T-helper 2 cell treated with Interferon-gamma antibody and Interleukin-4, amounts not matched to agents 100 ng/mL and 5 ng/mL, for 36 hours (primary cell): ENCODE results near the gene TRAPPC1. TPM values are rescaled to one million over a fixed set of nuclear protein-coding genes. Genes with fewer than 3 reads are reported as not detected.

Experiments
- intact Hi-C: fragments of 100-400 bp; cut with micrococcal nuclease; formaldehyde crosslinking; loops from one replicate; pipeline ENCODE4 v1.15.1; 2023
- total RNA-seq: library from RNA; stranded (reverse); gene quantifications from 2 replicates; pipeline ENCODE4 v1.2.3, GENCODE V29; 2022

Gene TRAPPC1
- total RNA-seq, 1 donor from 2014 or later, result 216 TPM

DNA sequence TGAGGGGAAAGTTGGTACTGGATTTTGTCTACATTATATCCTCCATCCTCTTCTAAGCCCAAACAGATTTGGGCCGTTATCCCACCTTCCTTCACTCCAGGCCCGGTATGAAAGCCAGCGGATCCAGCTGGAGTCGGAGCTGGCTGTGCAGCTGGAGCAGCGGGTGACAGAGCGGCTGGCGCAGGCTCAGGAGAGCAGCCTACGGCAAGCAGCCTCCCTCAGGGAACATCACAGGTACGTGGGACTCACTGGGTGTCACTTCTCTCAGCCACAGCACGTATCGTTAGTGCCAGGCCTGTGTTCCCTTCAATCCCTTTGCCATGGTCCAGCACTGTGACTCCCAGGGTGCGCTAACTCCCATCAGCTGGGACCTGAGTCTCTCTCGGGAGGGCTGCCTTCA lies 11.5 kb upstream of the TRAPPC1 start:
- intact Hi-C loops, result no loop called here

DNA sequence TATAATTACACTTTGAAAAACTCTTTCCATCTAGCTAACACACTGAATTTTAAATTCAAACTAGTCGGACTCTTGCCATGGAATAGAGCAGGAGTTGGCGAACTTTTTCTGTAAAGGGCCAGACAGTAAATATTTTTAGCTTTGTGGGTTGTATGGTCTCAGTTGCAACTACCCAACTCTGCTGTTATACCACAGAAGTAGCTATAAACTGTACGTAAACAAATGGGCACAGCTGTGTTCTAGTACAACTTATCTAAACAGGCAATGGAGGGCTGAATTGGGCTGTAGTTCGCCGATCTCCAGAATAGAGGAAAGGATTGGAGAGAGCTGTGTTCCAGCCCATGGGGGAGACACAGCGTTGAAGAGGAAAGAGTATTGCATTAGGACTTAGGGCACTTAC lies 9.0 kb upstream of the TRAPPC1 start:
- intact Hi-C loops, result no loop called here

DNA sequence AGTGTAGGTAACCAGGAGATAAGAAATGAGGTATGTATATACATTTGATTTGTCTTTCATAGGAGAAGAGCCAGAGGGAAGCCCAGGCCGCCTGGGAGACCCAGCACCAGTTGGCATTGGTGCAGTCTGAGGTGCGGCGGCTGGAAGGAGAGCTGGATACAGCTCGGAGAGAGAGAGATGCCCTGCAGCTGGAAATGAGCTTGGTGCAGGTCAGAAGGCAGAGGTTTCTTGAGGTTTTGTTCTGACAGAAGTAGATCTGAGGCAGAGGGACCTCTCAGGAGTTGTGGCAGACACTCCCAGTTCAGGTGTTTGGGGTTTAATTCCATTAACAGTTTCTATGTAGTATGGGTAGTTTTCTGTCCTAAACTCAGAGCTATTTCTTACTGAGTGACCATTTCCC lies 8.3 kb upstream of the TRAPPC1 start:
- intact Hi-C loops, result no loop called here

DNA sequence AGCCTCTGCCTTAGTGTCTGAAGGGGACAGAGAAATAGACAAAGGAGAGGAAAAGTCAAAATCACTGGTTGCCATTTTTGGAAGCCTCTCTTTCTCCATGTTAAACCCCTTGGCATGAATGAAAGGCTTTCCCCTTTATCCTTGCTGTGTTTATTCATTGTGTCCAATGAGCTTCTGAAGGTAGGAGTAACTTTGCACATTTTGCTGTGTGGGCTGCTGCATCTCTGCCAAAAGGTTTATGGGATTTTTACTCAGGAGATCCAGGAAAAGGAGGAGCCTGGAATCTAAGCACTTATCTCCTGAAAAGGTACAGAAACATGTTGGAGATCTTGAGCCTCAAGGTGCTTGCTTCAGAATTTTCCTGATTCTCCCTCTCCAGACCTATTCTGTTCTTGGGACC lies 4.1 kb upstream of the TRAPPC1 start:
- intact Hi-C loops, result no loop called here

DNA sequence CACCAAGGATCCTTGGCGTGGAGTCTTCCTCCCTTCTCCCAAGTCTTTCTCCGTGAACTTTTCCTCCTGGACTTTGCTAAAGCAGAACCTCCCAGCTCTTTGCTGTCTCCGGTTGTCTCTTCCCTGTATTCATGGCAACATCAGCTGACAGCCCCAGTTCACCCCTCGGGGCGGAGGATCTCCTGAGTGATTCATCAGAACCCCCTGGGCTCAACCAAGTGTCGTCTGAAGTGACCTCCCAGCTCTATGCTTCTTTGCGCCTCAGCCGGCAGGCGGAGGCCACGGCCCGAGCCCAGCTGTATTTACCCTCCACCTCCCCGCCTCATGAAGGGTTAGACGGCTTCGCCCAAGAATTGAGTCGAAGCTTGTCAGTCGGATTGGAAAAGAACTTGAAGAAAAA lies 1.2 kb upstream of the TRAPPC1 start:
- intact Hi-C loops, result loop anchor here (1.0 to 5.0 kb wide), 7 partner anchors 18 to 98 kb away; partner anchors contain the start of gene NAA38

DNA sequence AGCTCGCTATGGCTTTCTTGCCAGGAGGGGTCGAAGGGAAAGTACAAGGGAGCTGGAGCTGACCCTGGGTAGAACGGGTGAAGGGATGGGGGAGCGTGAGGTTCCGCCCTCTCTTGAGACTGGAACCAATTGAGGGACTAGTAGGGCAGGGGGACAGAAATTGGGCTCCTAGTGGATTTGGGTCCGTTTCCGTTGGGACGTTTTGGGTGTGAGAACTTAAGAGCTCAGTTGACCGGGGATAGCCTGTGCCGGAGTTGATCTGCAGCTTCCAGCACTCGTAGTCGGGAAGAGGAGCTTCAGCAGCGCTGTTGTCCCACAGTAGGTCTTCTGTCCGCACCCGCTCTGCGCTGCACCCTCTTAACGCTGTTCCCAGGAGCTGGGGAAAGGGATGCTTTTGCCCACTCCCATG lies 741 bp upstream of the TRAPPC1 start:
- intact Hi-C loops, result loop anchor here (1.0 to 5.0 kb wide), 7 partner anchors 17 to 97 kb away; partner anchors contain the start of gene NAA38

DNA sequence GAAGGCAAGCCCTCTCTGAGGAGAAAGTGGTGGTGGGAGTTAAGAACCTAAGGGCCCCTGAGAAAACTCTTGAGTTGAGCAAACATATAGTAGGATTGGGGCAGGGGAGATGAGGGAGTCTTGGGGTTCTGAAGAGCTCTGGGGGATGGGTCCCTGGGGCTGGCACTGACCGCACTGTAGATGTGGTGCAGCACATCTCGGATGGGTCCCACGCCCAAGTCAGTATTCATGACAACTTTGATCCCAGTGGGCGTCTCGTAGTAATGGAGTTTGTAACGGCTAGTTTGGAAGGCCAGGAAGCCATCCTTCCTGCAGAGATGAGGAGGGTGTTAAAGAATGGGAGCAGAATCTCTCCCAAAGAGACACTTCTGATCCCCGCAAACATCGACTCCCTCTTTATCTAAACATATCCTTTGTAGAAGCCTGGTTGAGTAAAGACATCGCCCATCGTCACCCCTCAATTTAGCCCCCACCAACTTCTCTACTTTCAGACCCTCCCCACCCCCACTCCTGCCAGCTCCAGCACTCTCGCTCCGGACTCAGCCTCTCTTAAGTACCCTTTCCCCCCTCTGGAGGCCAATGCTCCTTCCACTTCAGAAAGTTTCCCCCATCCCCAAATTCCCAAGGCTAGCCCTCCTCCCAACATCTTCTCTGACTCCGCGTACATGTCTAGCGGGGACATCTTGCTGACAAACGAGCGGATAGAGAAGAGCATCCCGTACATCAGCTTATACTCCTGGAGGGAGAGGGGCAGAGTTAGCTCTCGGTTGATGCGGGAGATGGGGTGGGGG lies 710 bp downstream of the TRAPPC1 start:
- intact Hi-C loops, result loop anchor here (5.0 kb wide), 1 partner anchor 61 kb away; no protein-coding TSS in a partner anchor

DNA sequence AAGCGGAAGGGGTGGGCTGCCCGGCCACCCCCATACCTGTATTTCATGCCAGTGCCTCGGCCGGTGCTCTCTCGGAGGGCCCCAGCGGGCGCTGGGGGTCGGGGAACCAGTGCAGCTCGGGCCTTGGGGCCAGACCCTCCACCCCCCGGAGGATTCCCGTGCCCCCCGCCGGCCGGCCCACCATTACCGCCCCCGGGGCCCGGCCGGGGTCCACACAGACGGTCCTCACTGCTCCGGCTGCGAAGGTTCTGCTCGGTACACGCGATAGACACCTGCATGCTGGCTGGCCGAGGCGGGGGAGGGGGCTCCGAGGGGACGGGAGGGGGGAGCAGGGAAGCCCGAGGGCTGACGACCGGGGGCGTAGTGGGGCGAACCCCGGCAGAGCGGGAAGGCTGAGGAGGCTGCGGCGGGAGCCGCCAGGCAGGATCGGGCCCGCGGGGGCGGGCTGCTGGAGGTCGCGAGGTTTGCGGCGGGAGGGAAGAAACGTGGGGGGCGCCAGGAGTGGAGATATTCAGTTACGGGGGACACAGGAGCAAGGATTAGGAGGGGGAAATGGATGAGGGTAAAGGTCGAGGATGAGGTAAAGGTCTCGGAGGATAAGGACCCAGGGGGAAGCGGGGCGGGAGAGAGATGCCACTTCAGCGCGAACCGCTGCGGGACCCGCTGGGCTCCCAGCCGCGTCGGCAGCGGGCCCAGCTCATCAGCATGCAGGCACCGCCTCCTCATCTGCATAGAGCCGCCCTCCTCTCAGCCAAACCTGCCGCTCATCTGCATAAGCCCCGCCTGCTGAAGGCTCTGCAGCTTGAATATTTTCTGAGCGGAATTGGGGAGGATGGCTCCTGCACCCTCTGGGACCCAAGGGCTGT lies 2.4 kb downstream of the TRAPPC1 start, which contains the start of gene KCNAB3:
Gene KCNAB3, minus strand, starts transcription at position 699 of the 866 bp plus-strand sequence. Its CDS starts 421 bp downstream, at position 278.
- intact Hi-C loops, result loop anchor here (5.0 kb wide), 1 partner anchor 63 kb away; no protein-coding TSS in a partner anchor

DNA sequence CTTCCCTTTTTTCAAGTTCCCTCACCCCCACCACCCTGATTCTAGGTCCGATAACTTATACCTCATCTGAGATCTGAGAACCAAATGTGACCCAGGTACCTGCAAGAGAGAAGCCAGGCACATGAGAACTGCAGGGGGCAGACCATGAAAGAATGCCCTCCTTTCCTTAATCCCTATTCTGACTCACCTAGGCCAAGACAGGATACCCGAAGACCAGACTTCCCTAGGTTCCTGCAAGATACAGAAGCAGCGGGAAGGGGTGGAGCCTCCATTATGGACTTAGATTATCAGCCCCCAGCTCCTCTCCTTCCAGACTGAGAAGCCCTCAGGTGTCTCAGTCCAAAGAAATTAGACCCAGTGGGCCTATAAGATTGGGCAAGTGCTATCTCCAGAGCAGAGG lies 4.2 kb downstream of the TRAPPC1 start:
- intact Hi-C loops, result no loop called here

DNA sequence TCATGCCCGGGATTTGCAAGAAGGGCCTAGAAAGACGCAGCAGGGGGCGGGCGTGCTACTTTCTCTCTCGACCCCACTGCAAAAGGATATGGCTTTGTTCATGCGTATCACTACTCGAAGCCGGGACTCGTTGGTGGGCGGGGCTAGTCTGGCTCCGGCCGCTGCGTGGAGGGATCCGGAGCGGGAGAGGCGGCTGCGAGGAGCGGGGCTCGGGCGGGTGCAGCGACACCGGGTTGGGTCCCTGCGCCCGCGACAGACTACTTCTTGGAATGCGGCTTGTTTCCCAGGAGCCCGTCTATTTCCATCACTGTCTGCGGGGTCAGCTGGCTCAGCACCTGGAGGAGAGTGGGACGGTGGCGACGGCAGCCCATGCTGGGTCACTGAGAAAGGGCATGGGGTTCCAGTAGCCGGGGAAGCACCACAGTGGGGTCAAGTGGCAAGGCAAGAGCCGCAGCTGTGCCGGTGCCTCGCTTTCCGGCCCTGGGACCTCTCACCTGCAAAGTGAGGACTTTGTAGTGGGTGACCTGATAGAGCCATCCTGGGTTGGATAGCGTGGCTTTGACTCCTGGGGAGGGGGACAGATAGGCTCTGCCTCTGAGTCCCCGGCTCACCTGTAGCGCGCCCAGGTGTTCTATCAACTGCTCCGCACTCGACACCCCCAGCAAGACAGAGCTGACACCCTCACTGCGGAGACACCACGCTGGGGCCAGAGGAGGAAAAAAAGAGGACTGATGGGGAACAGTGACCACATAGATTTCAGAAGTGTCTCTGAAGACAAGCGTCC lies 8.7 kb downstream of the TRAPPC1 start:
- intact Hi-C loops, result no loop called here

DNA sequence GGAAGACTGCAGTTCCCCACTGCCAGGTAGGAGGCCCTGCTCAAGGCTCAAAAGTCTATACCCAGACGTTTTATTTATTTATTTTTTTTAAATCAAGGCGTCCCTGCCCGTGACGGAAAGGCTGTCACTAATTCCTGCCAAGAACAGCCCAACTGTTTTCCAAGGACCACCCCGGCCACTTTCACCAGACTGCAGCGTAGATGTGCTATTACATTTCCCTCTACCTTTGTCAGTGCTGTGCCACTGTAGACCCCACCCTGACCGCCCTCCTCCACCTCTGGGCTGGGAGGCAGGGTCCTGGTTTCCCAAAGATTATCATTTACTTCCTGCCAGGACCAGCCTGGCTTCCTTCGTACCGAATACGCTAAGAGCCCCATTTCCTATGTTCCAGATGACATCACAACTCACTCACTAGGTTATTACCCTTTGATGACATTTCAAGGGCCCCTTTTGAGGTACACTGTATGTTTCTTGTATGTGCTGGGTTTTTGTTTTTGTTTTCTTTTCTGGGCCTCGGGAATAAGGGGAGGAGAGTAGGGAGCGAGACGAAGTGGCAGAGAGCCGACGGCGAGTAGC lies 9.4 kb downstream of the TRAPPC1 start:
- intact Hi-C loops, result no loop called here

DNA sequence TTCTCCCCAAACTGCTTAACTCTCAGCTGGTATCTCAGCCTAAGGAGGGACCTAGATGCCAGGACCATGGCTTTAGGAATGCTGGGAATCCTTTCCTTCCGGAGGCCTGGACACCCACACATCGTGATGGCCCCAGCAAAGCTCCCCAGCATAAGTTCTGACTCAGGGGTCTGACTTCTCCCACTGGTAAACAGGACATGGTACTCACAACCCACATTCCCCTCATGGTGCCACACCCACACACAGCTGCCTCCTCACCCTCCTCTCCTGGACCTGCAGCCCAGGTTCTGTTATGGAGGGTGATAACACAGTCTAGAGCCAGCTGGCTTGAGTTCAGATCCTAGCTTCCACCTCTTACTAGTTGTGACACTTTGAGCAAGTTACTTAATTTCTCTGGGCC lies 14.9 kb downstream of the TRAPPC1 start:
- intact Hi-C loops, result no loop called here

DNA sequence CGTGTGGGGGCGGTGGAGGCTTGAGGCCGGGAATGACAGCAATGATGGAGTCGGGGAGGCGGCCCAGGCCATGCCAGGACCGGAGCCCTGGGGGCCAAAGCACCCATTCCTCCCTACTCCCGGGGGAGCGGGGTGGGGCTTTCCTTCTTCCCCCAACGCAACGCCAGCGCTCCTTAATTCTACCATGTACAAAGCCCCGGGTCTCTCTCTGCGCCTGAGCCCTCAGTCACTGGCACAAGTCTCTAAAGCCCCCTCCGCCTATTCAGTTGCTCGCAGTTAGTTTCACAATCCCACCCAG lies 15.4 kb downstream of the TRAPPC1 start:
- intact Hi-C loops, result no loop called here

DNA sequence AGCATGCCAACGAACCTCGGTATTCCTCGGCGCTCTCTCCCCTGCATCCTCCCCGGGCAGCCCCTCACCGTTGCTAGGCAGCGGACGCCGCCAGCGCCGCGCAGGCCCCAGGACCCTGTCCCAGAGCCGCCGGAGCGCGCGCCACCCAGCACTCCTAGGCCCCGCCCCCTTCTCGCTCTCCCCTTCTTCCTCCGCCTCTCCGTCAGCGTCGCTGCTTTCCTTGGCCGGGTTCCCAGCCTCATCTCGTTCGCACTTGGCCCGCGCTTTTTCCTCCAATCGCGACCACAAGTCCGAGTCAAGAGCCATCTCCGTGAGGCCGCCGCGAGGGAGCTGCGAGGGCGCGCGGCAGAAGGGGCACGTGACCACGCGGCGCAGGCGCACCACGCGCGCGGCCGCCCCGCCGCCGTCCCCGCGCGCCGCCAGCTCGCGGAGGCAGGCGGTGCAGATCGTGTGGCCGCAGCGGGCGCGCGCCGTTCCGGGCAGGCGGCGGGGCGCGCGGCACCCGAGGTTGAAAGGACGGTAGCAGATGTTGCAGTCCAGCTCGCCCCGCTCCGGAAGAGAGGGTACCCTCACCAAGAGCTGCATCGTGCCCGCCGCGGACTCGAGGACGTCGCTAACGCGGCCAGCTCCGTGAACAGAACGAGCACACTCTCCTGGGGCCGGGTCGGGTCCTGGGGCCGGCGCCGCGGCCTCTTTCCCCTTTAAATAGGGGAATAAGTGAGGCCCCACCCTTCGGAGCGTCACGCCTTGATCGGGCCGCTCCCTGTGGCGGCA lies 15.9 kb downstream of the TRAPPC1 start, which contains the start of gene RNF227:
Gene RNF227, minus strand, starts transcription at position 679 of the 774 bp plus-strand sequence. Its CDS starts 94 bp downstream, at position 585.
- intact Hi-C loops, result loop anchor here (1.0 to 2.0 kb wide), 3 partner anchors 17 to 59 kb away; partner anchors contain the start of genes CNTROB and NAA38

DNA sequence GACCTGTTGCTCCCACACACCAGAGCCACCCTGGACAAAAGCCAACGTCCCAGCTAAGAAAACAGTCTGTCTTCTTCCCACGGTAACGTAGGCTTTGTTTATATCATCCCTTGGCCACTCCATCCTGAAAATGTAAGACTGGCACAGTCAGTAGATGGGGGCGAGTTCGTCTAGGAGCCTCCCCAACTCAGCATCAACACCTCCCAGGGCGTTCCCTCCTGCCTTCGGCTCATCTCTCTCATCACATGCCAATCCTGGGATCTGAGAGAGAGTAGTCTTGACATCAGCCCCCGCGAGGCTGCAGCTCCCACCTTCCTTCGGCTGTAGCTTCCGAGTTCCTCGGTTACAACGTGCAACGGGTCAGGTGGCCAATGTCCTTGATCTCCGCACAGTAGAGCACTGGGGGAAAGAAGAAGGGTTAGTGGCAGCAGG lies 16.6 kb downstream of the TRAPPC1 start:
- intact Hi-C loops, result loop anchor here (1.0 to 2.0 kb wide), 3 partner anchors 17 to 58 kb away; partner anchors contain the start of genes CNTROB and NAA38

DNA sequence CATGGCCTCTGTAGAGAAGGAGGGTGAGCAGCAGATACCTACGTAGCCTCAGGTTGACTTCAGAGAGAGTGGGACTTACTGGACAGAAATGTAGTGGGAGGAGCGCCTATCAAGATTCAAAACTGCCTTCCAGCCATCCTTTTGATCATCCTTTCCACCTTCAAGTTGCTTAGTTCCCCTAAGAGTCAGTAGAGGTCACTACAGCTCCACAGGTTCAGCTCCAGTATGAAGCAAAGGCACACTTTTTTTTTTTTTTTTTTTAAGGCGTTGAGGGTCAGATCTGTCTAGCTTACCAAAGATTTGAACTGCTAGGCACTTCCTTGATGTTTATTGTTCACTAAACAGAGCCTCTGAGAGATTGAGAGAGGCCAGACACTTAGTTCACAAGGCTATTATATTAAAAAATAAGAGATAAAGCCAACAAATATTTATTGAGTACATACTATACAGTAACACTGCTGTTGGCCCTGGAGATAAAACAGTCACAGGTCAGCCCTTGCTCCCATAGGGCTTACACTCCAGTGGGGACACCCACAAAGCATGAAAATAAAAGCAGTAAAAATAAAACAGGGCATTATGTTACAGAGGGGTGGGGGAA lies 18.7 kb downstream of the TRAPPC1 start:
- intact Hi-C loops, result loop anchor here (1.0 to 5.0 kb wide), 3 partner anchors 75 to 144 kb away; no protein-coding TSS in a partner anchor

DNA sequence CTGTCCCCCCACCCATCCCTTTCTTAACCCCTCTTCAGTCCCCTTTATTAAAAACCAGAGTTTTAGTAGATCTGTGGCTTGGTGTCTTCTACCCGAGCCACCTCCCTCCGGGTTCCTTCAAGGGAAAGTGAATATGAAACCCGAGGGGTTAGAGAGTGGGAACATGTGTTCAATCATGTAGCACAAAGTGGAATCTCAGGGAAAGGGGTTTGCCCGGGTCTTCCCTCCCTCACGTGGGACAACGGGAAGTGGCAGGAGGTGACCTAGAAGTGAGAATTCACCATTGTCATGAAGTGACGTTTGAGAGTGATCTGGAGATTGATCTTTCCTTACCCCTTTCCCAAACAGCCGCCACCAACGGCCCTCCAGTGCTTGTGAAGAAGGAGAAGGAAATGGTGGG lies 20.6 kb downstream of the TRAPPC1 start:
- intact Hi-C loops, result loop anchor here (5.0 kb wide), 1 partner anchor 146 kb away; no protein-coding TSS in a partner anchor

DNA sequence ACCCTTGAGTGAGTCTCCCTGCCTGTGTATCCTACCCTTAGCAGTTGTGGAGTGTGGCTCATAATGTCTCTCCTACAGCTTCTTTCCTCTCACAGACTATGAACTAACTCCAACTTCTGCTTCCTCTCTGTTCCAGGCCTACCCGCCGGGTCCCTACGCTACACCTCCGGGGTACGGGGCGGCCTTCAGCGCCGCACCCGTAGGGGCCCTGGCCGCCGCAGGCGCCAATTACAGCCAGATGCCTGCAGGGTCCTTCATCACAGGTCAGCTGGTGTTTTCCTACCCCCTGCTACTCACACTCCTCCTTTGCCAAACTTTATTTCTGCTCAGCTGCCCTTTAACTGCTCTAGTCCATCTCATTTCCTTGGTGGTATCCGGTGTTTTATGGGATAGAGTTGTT lies 21.0 kb downstream of the TRAPPC1 start:
- intact Hi-C loops, result loop anchor here (5.0 kb wide), 1 partner anchor 147 kb away; no protein-coding TSS in a partner anchor

DNA sequence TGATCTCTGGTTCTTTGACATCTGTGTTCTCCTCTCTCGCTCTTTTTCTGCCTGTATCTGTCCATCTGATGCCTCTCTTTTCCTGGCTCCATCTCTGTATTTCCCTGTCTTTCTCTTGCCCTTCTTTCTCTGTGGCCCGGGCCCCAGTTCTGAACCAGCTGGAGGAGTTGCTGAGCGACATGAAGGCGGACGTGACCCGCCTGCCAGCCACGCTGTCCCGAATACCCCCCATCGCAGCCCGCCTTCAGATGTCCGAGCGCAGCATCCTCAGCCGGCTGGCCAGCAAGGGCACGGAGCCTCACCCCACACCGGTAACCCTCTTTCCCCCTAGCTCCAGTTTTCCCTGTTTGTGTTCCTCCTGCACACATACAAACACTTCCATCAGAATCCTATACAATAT lies 21.5 kb downstream of the TRAPPC1 start:
- intact Hi-C loops, result loop anchor here (5.0 kb wide), 1 partner anchor 147 kb away; no protein-coding TSS in a partner anchor
